GM21515 (cell line): ENCODE measurements around the gene CKB.

Source experiments
- ATAC-seq: cut with Tn5 transposase; IDR thresholded peaks from one replicate; pipeline ENCODE4 v1.9.1; 2021; ENCODE audit not compliant: unreplicated experiment

Gene CKB

DNA sequence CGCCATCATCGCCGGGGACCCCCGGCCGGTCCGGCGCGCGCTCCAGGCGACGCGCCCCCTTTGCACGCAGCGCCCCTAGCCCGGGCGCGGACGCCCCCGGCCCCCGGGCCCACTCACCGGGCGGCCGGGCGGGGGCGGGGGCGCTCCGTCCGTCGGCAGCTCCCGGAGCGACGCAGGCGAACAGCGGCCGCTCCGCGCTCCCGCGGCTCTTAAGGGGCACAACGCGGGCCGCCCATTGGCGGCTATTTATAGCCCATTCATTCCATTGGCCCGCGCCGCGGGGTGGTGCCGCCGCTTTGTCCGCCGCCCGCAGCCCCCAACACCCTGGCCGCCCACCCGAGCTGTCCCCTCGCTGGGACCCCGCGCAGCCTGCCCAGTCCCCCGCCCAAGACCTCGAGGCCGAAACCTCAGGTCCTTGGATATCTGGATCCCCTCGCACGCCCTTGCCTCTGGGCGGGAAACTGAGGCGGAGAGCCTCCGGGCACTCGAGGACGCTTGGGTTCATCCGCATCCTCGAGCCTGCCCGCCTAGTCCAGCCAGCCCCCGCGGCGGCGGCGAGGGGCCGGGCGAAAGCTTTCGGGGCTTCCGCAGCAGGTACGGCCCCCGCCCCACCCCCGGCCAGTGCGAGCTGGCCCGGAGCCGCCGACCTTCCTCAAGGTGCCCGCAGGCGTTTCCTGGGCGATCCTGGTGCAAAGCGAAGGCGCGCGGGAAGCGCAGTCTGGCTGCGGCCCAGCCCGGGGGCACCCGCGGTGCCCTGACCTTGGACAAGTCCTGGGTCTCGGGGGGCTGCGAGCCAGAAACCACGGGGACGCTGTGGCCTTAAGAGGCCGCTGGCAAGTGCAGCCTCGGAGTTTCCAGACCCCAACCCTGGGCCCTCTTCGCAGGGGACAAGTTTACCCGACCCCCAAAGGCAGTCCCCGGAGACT lies at the start of gene CKB:
Gene CKB, minus strand, starts transcription at position 182 of the 926 bp plus-strand sequence. CDS start 337 bp downstream, outside the sequence.
- ATAC-seq = no peak

DNA sequence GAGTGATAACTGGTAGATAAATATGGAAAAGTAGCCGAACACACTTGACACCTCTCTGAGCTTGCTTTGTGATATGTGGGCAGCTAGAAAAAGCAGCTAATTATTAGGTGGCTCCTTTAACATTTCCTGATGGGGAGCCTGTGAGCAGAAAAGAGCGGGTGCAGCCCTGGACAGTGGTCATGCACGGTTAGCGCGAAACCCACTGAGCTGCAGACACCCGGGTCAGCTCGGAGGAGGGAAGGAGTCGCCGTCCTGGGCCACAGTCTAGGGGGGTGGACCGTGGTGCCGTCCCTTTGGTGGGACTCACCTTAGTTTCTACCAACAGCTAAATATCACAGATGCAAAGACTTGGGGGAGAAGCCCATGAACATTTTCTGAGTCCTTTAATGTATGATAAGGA lies 46.8 kb upstream of the CKB start:
- ATAC-seq = no peak

DNA sequence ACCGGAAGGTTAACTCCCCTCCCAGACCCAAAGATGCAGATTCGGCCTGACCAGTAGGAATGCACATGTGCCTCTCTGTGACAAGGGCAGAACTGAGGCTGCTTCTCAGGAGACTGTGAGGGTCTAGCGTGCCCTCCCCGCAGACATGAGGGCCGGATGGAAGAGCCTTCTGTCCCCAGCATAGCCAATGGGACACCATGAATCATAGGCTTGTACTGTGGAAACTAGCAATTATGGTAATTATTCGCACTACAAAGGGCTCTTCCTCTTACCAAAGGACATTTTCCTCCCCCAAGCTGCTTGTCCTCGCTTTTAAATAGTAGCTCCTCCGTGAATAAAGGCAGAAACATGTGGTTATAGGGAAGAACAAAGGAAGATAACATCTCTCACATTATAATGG lies 46.3 kb upstream of the CKB start:
- ATAC-seq = no peak

DNA sequence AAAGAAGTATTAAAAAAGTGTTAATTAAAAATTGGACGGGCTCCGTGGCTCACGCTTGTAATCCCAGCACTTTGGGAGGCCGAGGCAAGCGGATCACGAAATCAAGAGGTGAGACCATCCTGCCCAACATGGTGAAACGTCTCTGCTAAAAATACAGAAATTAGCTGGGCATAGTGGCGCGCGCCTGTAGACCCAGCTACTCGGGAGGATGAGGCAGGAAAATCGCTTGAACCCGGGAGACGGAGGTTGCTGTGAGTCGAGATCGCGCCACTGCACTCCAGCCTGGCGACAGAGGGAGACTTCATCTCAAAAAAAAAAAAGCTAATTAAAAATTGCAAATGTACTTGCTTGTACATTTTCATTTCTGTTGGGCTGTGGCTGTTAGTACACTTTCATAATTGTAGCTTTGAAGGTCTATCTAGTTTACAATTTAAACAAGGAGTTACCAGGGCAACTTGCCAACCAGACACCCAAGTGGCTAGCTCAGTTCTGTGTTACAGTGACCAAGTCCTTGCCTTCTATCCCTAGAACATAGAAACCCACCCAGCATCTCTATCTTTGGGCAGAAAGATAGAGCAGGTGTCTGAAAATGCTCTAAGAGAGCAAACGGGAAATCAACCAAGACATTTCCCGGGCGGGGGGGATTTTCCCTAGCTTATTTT lies 41.3 kb upstream of the CKB start:
- no peak for ATAC-seq

DNA sequence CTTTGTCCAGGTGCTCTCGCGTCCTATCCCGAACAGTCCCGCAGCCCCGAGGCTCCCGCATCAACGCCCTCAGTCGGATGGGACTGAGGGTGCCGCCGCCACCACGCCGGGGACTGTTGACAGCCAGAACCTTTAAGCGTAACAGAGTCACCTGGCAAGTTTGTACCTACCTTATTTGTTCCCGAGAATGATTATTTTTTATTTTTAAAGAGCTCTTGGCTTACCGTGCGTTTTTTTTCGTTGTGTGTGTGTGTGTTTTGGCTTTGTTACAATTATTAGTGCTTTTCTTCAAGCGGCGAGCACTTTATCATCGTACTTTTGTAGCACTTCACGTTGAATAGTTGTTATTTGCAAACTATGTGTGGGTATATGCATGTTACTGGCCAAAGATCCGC lies 40.6 kb upstream of the CKB start:
- no peak for ATAC-seq

DNA sequence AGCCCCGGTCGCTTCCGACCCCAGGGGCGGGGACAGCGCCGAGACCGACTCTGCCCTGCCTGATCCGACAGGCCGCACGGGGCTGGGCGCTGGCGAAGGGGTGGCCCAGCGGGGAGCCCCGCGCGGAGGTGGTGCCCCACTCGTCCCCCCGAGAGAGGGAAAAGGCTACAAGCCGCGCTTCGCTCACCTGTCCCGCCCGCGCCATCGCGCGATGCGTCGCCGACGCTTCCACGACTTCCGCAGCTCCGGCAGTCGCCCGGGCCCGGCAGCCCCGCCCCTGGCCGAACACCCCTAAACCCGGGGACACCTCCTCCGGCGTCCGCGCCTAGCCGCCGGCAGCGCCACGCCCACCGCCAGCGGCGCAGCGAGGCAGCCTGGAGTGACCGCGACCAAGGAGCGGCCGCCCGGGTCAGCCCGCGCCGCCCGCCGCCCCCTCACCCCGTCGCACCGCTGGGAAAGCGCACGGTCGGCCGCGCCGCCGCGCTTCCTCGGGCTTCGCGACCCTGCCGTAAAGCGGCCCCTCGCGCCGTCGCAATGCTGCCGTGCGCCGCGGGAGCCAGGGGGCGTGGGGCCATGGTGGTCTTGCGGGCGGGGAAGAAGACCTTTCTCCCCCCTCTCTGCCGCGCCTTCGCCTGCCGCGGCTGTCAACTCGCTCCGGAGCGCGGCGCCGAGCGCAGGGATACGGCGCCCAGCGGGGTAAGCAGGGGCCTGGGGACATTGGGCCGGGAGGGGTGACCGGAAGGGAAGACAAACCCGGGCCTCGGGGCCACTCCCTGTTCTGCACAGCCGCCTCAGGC lies 40.0 kb upstream of the CKB start, which contains the start of the genes BAG5 and COA8:
Gene BAG5, minus strand, starts transcription at position 229 of the 797 bp plus-strand sequence. CDS start 1,493 bp downstream, outside the sequence.
Gene COA8, plus strand, starts transcription at position 532 of the 797 bp plus-strand sequence. Its CDS starts 42 bp downstream, at position 574.
- ATAC-seq = peak; percentile 73

DNA sequence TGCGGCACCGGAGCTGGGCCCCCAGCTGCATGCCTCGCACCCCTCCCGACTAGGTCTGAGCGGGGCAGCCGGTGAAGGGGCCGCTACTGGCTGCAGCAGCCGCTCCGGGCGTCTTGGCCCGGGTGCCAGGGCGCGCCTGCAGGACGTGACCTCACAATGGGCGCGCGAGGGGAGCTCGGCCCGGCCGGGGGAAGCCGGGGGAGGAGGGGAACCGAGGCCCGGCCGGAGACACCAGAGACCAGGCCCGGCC lies 39.5 kb upstream of the CKB start:
- peak; percentile 27 for ATAC-seq

DNA sequence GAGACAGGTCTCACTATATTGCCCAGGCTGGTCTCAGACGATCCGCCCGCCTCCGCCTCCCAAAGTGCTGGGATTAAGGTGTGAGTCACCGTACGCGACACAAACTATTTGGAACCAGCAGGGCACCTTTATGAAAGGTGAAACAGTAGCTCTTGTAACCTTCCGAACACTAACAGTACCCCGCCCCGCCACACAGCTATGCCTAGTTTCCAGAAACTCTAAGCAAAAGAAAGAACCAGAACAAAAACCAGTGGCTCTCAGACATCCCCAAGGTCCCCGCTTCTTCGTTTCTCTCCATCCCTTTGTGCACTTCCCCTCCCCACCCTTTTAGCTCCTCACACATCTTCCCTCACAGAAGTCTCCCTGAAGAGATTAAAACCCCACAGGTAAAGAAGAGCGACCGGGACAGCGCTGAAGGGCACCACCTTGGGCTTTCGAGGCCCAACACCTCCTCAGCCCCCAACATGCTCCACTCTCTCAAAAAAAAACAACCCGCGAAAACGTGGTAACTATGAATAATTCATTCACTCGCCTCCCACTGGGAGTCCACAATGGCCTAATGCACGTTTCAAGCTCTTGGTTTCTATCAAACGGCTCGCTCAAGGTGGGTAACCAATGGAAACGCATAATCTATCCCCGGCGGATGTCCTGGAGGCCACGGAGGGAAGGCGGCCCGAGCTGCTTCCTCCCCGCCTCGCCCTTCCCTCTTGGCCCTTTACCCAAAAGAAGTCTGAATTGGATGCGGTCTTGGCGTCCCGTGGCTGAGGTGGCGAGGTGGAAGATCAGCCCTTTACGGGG lies 39.0 kb upstream of the CKB start:
- peak; percentile 21 for ATAC-seq

DNA sequence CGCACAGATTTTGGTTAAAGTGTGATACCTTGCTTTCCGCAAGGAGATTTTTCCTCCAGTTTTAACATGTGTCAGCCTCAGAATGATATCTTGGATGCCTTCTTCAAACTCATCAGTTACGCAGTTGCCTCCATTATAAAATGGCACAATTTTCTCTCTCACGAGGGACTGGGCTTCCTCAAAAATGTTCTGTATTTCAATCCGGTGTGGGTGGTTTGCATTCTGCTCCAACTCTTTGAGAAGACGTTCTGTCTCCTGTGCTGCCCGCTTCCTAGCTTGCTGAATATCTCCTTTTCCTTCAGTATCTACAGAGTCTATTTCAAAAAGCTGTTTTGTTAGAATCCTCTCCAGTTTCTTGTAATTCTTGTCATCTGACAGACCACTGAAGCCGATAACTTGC lies 38.1 kb upstream of the CKB start:
- ATAC-seq = no peak

DNA sequence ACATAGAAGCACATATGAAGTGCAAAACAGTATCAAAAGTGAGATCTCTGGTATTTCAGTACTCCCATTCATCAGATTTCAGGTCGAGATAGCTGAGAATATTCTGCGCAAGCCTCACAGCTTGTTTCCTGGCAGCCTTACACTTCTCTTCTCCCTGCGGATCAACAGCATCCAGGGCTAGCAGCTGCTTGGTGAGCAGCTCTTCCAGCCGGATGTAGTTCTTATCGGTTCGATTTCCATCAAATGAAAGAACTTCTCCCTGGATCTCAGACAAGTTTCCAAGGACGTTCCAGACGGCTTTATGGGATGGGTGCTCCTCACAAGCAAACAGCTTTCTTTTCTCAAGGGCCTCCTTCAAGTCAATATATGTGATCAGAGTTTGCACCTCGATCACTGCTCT lies 37.1 kb upstream of the CKB start:
- no peak for ATAC-seq

DNA sequence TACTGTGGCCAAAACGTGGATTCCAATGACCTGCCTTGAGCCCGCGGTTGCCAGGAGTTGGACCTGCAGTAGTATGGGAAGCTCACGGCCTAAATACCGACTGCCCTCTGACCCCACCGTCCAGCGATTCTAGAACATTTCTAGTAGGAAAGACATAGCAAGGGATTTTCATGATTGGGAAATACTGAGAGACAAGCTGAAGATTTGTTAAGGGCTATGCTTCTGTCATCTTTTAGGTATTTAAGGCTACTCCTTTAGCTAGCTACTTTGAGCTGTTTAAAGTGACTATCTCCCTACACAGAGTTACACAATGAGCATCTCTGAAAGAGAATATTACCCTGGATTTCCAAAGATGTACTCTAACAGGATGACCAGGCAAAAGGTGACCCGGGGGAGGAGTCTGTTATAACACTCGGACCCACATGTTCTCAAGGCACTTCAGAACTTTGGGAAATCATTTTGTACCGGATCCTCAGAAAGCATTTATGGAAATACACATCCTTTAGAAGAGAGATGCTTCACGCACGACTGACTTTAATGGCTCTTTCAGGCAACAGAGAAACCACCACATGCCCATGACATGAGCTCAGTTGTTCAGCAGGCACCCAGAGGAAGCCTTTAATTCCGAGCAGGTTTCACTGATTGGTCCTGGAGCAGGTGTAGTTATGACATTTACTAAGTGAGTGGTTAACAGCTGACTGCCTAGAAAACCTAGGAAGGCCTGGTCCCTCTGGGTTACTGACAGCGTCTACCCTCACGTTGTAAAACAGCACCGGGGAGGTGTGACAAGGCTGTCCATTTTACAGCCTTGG lies 35.6 kb upstream of the CKB start:
- no peak for ATAC-seq

DNA sequence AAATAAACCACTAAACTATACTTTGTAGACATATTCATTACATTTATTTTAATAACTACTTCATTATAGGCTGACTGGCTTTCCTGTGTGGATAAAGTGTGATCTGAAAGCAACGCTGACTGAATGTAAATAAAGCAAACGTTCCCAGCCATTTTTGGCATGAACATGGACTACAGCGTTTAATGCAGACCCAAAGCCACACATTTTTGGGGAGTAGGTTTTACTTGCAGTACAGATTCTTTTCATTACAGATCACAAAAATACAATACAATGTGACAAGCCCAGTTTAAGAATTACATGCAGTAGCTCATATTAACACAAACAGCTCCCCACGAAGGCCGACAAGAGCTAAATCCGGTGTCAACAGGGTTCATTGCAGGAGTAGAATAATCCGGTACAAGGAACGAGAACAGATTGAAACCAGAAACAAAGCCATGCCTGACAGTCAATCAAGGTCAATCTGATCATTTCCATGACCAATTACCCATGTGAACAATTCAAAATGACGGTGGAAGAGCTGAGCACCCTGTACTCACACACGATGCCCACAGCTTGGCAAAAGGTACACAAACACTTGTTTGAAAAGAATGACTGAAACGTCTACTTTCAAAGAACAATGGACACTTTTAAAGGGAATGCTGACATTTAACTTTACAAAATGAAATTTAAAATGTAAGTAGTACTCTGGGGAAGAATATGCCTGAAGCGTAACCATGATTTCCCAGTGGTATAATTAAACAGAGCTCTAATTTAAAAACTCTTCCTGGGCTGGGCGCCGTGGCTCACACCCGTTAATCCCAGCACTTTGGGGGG lies 34.5 kb upstream of the CKB start:
- ATAC-seq = no peak

DNA sequence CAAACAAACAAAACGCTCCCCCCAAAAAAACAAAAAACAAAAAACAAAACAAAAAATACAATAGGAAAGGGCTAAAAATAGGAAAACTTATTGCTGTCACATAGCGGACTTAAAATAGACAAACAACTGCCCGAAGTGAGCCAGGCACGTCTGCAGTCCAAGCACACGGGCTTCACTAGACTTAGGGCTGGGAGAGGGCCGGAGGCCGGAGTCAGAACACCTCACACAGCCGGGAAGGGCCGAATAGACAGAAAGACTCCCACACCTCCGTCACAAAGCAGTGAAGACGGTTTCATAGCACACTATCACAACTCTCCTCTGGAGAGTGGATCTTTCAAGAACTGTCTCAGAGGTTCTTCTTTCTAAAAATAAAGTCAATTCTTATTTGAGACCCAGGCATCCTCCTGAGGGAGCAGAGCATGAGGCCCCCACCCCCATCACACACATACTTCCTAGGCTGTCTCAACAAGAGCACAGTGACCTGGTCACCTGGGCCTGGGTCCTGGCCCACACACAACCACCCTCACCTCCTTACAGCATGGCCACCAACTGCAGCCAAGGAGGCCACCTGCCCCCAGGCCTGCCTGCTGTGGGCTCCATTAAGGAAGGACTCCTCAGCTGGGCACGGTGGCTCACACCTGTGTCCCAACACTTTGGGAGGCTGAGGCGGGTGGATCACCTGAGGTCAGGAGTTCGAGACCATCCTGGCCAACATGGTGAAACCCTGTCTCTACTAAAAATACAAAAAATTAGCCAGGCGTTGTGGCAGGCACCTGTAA lies 33.1 kb upstream of the CKB start:
- no peak for ATAC-seq

DNA sequence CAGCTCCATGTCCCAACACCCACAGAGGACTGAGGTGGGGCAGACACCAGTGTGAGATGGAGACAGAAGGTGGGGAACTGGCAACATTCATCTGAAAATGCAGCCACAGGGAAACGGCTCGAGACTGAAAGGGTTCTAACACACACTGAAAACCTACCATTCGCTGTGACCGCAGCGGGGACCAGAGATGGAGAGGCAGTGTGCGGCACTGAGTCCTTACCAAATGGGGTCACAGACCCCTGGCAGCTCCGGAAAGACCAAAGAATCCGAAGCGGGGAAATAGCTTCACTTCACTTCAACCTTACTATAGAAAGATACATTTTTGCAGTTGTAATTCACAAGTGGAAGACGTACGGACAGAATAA lies 30.2 kb upstream of the CKB start:
- ATAC-seq = no peak

DNA sequence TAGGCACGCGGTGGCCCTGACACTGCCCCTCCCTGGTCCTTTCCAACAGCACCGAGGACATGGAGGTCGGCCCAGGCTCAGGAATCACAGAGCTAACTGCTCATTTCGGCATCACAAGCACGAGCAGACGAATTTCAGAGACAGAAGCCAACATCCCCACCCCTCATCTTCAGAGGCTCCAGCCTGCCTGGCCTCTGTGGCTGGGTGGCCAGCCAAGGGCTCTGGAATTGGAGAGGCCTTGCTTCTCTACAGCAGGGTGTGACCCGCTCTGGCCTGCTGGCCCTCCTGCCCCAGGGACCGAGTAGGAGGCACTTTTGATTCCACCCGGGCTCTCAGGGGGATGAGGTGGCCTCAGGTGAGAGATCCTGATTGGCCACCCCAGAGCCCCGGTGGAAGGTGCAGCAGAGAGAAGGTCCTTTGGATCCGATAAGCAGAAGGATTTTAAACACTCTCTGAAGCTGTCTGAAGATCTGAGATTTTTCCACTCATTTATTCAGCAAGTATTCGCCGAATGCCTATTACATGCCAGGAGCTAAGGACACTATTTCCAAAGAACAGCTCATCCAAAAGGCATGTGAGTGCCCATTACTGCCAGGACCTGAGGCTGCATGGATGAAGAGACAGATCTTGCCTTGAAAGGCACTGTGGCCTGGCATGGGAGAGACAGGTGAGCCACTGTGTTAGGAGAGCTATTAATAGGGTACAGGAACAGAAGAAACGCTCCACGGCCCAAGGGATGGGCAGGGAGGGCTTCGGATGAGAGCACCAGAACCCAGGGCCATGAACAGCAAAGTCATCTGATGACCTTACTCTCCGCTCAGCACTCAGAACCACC lies 29.6 kb upstream of the CKB start:
- ATAC-seq = no peak

DNA sequence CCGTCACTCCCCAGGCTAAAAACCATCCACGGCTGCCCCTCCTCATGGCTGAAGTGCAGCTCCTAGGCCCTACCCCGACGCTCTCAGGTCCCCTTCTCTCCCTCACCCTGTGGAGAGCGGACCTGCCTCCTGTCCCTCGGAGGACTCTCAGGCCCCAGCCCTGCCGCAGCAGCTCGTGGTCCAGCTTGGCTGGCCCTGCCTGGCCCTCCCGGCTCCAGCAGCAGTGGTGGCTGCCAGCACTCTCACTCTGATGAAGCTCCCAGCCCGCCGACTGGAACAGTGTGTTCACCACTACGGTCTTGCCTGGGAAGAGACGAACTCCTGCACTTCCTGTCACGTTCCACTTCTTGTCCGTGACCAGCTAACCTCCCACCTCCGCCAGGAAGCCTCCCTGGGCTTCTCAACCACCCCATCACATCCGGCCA lies 28.7 kb upstream of the CKB start:
- ATAC-seq = no peak
